H9 (cell line): Measurements from ENCODE around the gene CRK. TPM values are rescaled to one million over a fixed set of nuclear protein-coding genes. Genes with fewer than 3 reads are reported as not detected.

ENCODE experiments used
- DNase-seq: peaks from one replicate; pipeline ENCODE4 v3.0.0-alpha.2; 2017
- H2AFZ ChIP-seq: one replicate; pipeline ENCODE4 v1.6.1; 2013; ENCODE audit warnings: mild to moderate bottlenecking, low read length, control low read depth, moderate library complexity
- H2AK5ac ChIP-seq: 2 replicates; pipeline ENCODE4 v1.6.1; 2013; ENCODE audit warnings: low read length, control low read depth, mixed read lengths; ENCODE audit not compliant: insufficient read length
- H2BK120ac ChIP-seq: one replicate; pipeline ENCODE4 v1.6.1; 2013; ENCODE audit warnings: low read depth, mild to moderate bottlenecking, low read length, control low read depth, inconsistent platforms; ENCODE audit not compliant: poor library complexity, severe bottlenecking
- H2BK12ac ChIP-seq: 2 replicates; pipeline ENCODE4 v1.6.1; 2013; ENCODE audit warnings: low read length, control low read depth, mixed read lengths, low read depth; ENCODE audit not compliant: insufficient read length
- H2BK15ac ChIP-seq: 2 replicates; pipeline ENCODE4 v1.6.1; 2013; ENCODE audit warnings: low read depth, low read length, control low read depth
- H2BK20ac ChIP-seq: one replicate; pipeline ENCODE4 v1.6.1; 2013; ENCODE audit warnings: low read depth, mild to moderate bottlenecking, low read length, control low read depth, inconsistent platforms; ENCODE audit not compliant: poor library complexity, severe bottlenecking
- H2BK5ac ChIP-seq: 2 replicates; pipeline ENCODE4 v1.6.1; 2013; ENCODE audit warnings: low read length, control low read depth, mixed read lengths; ENCODE audit not compliant: insufficient read length
- H3K14ac ChIP-seq: 2 replicates; pipeline ENCODE4 v1.6.1; 2013; ENCODE audit warnings: low read length, control low read depth; ENCODE audit not compliant: insufficient read depth
- H3K18ac ChIP-seq: 2 replicates; pipeline ENCODE4 v1.6.1; 2013; ENCODE audit warnings: low read depth, mild to moderate bottlenecking, mixed read lengths, low read length, control low read depth; ENCODE audit not compliant: insufficient read length
- H3K23ac ChIP-seq: 2 replicates; pipeline ENCODE4 v1.6.1; 2013; ENCODE audit warnings: low read length, control low read depth, mixed read lengths, low read depth; ENCODE audit not compliant: insufficient read length
- H3K23me2 ChIP-seq: 2 replicates; pipeline ENCODE4 v1.6.1; 2013; ENCODE audit warnings: low read depth, mild to moderate bottlenecking, mixed read lengths, low read length, control low read depth; ENCODE audit not compliant: insufficient read length, poor library complexity, severe bottlenecking
- H3K27ac ChIP-seq: 2 replicates; pipeline ENCODE4 v1.5.1; 2013; ENCODE audit warnings: low read length, control low read depth, mixed read lengths, low read depth; ENCODE audit not compliant: insufficient read length
- H3K27me3 ChIP-seq: 2 replicates; pipeline ENCODE4 v1.6.1; 2013; ENCODE audit warnings: low read length, control low read depth, inconsistent platforms; ENCODE audit not compliant: insufficient read depth
- H3K4ac ChIP-seq: 2 replicates; pipeline ENCODE4 v1.6.1; 2013; ENCODE audit warnings: low read depth, mild to moderate bottlenecking, control low read depth, inconsistent platforms, low read length, moderate library complexity
- H3K4me1 ChIP-seq: 2 replicates; pipeline ENCODE4 v1.6.1; 2013; ENCODE audit warnings: low read length, control low read depth, inconsistent platforms; ENCODE audit not compliant: insufficient read depth
- H3K4me2 ChIP-seq: 2 replicates; pipeline ENCODE4 v1.6.1; 2013; ENCODE audit warnings: low read length, control low read depth, mixed read lengths; ENCODE audit not compliant: insufficient read length, insufficient read depth
- H3K56ac ChIP-seq: 2 replicates; pipeline ENCODE4 v1.6.1; 2013; ENCODE audit warnings: low read depth, mild to moderate bottlenecking, mixed read lengths, low read length, control low read depth; ENCODE audit not compliant: insufficient read length
- H3K79me1 ChIP-seq: 2 replicates; pipeline ENCODE4 v1.6.1; 2013; ENCODE audit warnings: low read depth, mild to moderate bottlenecking, moderate library complexity, low read length, control low read depth, inconsistent platforms; ENCODE audit not compliant: insufficient read depth, poor library complexity, severe bottlenecking
- H3K79me2 ChIP-seq: 2 replicates; pipeline ENCODE4 v1.6.1; 2013; ENCODE audit warnings: low read length, control low read depth, inconsistent platforms; ENCODE audit not compliant: insufficient read depth
- H3K9ac ChIP-seq: 2 replicates; pipeline ENCODE4 v1.6.1; 2013; ENCODE audit warnings: low read length, control low read depth, mixed read lengths; ENCODE audit not compliant: insufficient read length; ENCODE audit errors: extremely low read depth
- H3K9me3 ChIP-seq: one replicate; pipeline ENCODE4 v1.6.1; 2013; ENCODE audit warnings: low read depth, low read length, inconsistent platforms; ENCODE audit not compliant: control insufficient read depth
- H3T11ph ChIP-seq: one replicate; pipeline ENCODE4 v1.6.1; 2013; ENCODE audit warnings: mild to moderate bottlenecking, low read length, control low read depth, inconsistent platforms
- H4K20me1 ChIP-seq: one replicate; pipeline ENCODE4 v1.6.1; 2013; ENCODE audit not compliant: control insufficient read depth, insufficient read length, insufficient read depth
- H4K5ac ChIP-seq: 2 replicates; pipeline ENCODE4 v1.6.1; 2013; ENCODE audit warnings: low read depth, mild to moderate bottlenecking, mixed read lengths, low read length, control low read depth; ENCODE audit not compliant: insufficient read length
- H4K8ac ChIP-seq: replicated peaks from 2 replicates; pipeline ENCODE4 v1.6.1; 2013; ENCODE audit warnings: low read length, control low read depth, mixed read lengths, low read depth; ENCODE audit not compliant: insufficient read length
- H4K91ac ChIP-seq: 2 replicates; pipeline ENCODE4 v1.6.1; 2013; ENCODE audit warnings: low read depth, mild to moderate bottlenecking, moderate library complexity, mixed read lengths, low read length, control low read depth; ENCODE audit not compliant: insufficient read length
- H3K27ac Mint-ChIP-seq, 3 experiments: 2 replicates in 2 of 3; 3 replicates in 1 of 3; pipeline ENCODE4 v1.8.0; 2020 to 2021; ENCODE audit warnings: mixed read lengths in 3 of 3, mild to moderate bottlenecking in 1 of 3, moderate library complexity in 1 of 3
- H3K27me3 Mint-ChIP-seq: 2 replicates; pipeline ENCODE4 v1.8.0; 2021; ENCODE audit warnings: low read depth, mild to moderate bottlenecking, moderate library complexity, mixed read lengths
- H3K36me3 Mint-ChIP-seq, 3 experiments: 2 replicates in 2 of 3; 3 replicates in 1 of 3; pipeline ENCODE4 v1.8.0; 2020 to 2021; ENCODE audit warnings: low read depth in 3 of 3, mixed read lengths in 3 of 3; ENCODE audit not compliant: insufficient read depth in 1 of 3
- H3K4me1 Mint-ChIP-seq, 2 experiments: 2 replicates each; pipeline ENCODE4 v1.8.0; 2020; ENCODE audit warnings: mixed read lengths in 2 of 2
- H3K4me3 Mint-ChIP-seq, 2 experiments: 2 replicates in 1 of 2; 3 replicates in 1 of 2; pipeline ENCODE4 v1.8.0; 2020 to 2021; ENCODE audit warnings: mild to moderate bottlenecking in 2 of 2, mixed read lengths in 2 of 2, moderate library complexity in 1 of 2
- H3K9me3 Mint-ChIP-seq, 2 experiments: 2 replicates in 1 of 2; 3 replicates in 1 of 2; pipeline ENCODE4 v1.8.0; 2020; ENCODE audit warnings: mild to moderate bottlenecking in 2 of 2, mixed read lengths in 2 of 2, moderate library complexity in 1 of 2
- CTCF ChIP-seq: fragments of 200-600 bp; sonication (generic); conservative IDR thresholded peaks from 3 replicates; pipeline ENCODE4 v1.8.0; 2021; ENCODE audit warnings: antibody characterized with exemption, mild to moderate bottlenecking
- WGBS: extraction: QIAGEN DNeasy Blood & Tissue Kit; methylation state at CpG from one replicate; pipeline ENCODE4 v1.1.7; 2013; ENCODE audit warnings: missing lambda C conversion rate, low lambda C conversion rate, mixed read lengths; ENCODE audit not compliant: insufficient read length; ENCODE audit errors: extremely low coverage; 5-methylcytosine and 5-hydroxymethylcytosine counted together
- total RNA-seq: library from RNA; stranded (reverse); gene quantifications from 2 replicates; pipeline ENCODE4 v1.2.1, GENCODE V29; 2021

Gene CRK
- total RNA-seq, 1 experiment from 2014 or later = 58.9 TPM

GRCh38 chr17:1495265-1495989 is 39.4 kb upstream of the CRK start:
- no peak overlapping the region for H3K27ac Mint-ChIP-seq
- Histone ChIP-seq H2AK5ac (no peak overlapping the region), H3K4me2 (no peak overlapping the region), H2BK20ac (no peak overlapping the region), H3K27ac (no peak overlapping the region), H3K79me2 (no peaks in the 10 kb centered on the region), H3K9me3 (no peaks in the 10 kb centered on the region), H3K56ac (no peak overlapping the region), H3K14ac (no peak overlapping the region), H3K18ac (no peak overlapping the region), H4K8ac (no peak overlapping the region), H3K9ac (no peak overlapping the region), H4K91ac (no peak overlapping the region), H3K23ac (no peak overlapping the region), H3K79me1 (no peaks in the 10 kb centered on the region), H4K20me1 (no peaks in the 10 kb centered on the region), H2BK5ac (no peak overlapping the region), H3K27me3 (no peaks in the 10 kb centered on the region), H3K4ac (no peak overlapping the region), H3T11ph (no peak overlapping the region), H2BK15ac (no peak overlapping the region), H3K23me2 (peaks cover 12% of the 10 kb centered on the region), H3K4me1 (no peaks in the 10 kb centered on the region), H2AFZ (no peak overlapping the region), H2BK120ac (no peak overlapping the region), H2BK12ac (no peak overlapping the region), H4K5ac (no peak overlapping the region)
- no CpG with 5 or more reads among the region's 14 CpGs for WGBS
- peaks cover 0 to 12% (median 3%) of the 10 kb centered on the region in 3 experiments; a peak in 3 of 7 replicates for H3K36me3 Mint-ChIP-seq
- peaks cover 7 to 15% of the 10 kb centered on the region in 2 experiments for H3K4me1 Mint-ChIP-seq
- H3K9me3 Mint-ChIP-seq = no peaks in the 10 kb centered on the region
- no peak for DNase-seq
- TF ChIP-seq CTCF = no peak
- H3K27me3 Mint-ChIP-seq = no peaks in the 10 kb centered on the region
- H3K4me3 Mint-ChIP-seq = no peak overlapping the region
